Measurements from ENCODE around the gene PARK7. TPM values are rescaled to one million over a fixed set of nuclear protein-coding genes. Genes with fewer than 3 reads are reported as not detected.

PARK7 gene
- total RNA-seq, 1 donor from 2014 or later: 282 TPM

DNA sequence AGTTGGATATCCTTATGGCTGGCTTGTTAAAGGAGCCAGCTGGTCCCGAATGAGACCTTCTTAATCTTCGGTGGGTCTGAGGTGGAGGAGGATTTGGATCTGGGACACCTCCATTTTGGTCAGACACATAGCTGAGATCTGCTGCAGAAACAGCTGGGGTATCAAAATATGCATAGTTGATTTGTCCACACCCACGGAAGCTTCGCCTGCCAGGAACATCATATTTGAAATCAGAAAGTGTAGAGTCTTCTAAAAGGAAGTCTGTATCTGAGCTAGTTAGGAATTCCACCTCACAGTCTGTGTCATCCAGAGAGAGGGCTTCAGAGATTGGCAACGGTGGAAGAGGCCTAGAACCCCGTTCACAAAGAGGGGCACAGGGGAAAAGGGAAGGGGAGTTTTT is 52.3 kb downstream of the PARK7 start:
- DNase-seq (ENCODE audit: low read depth): no peak
- no peak overlapping the region for H3K4me3 ChIP-seq (ENCODE audit: low read depth, low read length)
- TF ChIP-seq, protein P1, sequence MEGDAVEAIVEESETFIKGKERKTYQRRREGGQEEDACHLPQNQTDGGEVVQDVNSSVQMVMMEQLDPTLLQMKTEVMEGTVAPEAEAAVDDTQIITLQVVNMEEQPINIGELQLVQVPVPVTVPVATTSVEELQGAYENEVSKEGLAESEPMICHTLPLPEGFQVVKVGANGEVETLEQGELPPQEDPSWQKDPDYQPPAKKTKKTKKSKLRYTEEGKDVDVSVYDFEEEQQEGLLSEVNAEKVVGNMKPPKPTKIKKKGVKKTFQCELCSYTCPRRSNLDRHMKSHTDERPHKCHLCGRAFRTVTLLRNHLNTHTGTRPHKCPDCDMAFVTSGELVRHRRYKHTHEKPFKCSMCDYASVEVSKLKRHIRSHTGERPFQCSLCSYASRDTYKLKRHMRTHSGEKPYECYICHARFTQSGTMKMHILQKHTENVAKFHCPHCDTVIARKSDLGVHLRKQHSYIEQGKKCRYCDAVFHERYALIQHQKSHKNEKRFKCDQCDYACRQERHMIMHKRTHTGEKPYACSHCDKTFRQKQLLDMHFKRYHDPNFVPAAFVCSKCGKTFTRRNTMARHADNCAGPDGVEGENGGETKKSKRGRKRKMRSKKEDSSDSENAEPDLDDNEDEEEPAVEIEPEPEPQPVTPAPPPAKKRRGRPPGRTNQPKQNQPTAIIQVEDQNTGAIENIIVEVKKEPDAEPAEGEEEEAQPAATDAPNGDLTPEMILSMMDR (conservative IDR thresholded peaks at IDR 0.05; ENCODE audit: low read depth, low read length): no peak

- no peak overlapping the region for H3K4me3 ChIP-seq (ENCODE audit: low read depth, low read length)
- TF ChIP-seq, protein P1 (conservative IDR thresholded peaks at IDR 0.05; ENCODE audit: low read depth, low read length): no peak
- DNase-seq (ENCODE audit: low read depth): no peak
These were observed 53.0 kb downstream of the PARK7 start for GRCh38 chr1:8014381-8014988.

DNA sequence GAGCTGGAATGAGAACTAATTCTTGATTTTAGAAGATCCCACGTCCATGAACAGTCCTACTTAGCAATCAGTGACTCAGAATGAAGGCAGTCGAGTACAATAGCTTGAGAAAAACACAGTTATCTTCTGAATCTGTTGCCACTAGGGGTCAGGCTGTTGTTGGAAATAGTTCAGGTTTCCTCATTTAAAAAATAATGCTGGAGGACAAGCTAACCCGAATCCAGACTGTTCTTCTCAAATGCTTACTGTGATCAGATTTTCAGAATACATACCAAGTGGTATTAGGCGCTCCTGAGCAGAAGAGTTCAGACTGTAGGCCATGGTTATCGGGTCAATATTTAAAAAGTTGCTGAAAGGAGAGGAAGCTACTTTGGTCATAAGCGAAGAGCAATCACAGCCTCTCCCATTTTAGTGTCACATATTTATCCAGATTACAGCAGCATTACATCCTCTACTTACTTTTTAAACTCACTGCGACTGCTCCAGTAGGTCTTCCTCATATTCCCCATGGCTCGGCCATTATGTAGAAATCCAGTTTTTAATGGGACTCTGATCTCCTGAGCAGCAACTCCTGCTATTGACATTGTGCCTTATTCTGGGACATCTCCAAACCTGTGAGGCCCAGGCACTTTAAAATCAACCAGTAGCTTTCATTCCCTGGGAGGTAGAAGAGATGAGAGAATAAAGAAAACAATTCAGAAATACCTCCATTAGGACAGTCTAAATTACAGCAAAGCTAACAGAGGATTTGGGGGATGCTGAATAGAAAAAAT is 53.7 kb downstream of the PARK7 start:
- TF ChIP-seq, protein P1 (conservative IDR thresholded peaks at IDR 0.05; ENCODE audit: low read depth, low read length): peak; percentile 66
- no peak overlapping the region for H3K4me3 ChIP-seq (ENCODE audit: low read depth, low read length)
- DNase-seq (ENCODE audit: low read depth): peak; percentile 59

DNA sequence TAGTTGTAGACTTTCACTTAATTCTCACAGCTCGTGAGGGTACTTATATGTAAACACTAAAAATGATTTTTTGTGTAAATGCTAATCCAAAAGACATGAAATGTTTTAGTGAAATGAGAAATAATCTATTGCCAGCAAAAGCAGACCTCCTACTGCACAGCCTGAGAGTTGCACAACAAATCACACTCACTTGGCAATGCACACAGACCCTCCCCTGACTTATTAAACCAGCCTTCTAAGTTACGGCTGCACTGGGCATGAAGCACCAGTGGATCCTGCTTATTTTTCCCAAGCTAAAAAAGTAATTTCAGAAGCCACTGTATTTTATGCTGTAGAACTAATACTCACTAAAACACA is 54.3 kb downstream of the PARK7 start:
- no peak overlapping the region for H3K4me3 ChIP-seq (ENCODE audit: low read depth, low read length)
- DNase-seq (ENCODE audit: low read depth): no peak
- TF ChIP-seq, protein P1 (conservative IDR thresholded peaks at IDR 0.05; ENCODE audit: low read depth, low read length): no peak

DNA sequence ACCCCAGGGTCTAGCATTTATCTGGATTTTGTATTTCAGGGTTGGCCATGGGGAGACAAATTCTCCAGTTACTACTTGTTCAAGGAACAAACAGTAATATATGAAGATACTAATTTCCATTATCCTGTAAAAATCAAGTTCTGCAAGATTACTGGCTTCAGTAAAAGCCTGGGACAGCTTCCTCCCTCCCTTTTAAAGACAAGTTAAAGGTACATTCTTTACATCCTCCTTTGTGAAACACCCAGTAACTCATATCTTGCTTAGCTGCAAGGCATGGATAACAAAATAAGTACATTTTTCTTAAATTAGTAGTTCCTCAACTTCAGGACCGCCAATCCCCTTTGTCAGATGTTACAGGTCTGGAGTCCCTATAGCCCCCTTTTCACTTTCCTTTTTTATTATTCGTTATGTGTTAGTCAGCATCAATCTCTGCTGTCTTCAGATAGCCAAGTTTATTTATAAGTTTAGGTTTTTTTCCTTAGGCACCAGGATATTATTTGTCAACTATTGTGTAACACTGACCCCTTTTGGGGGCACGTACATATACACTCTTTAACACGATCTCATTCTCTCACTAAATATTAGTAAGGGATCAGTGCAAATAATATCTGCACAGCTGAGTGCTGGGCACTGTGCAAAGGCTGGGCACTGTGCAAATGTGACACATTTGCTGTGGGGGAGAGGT is 54.8 kb downstream of the PARK7 start:
- DNase-seq (ENCODE audit: low read depth): no peak
- TF ChIP-seq, protein P1 (conservative IDR thresholded peaks at IDR 0.05; ENCODE audit: low read depth, low read length): no peak
- no peak overlapping the region for H3K4me3 ChIP-seq (ENCODE audit: low read depth, low read length)

DNA sequence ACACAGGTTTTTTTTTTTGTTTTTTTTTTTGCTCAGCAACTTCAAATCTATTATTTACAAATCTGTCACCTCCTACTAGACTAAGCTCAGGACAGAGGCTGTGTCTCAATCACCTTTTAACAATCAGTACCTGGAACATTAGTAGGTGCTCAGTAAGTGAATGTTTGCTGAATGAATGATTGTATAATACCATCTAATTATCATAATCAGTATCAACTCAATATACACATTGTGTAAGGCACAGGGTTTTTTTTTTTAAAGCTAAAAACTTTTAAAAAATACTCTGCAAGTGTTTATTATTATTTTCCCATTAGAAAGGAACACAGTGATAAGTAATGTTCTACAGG is 55.4 kb downstream of the PARK7 start:
- H3K4me3 ChIP-seq (ENCODE audit: low read depth, low read length): no peak overlapping the region
- no peak for DNase-seq (ENCODE audit: low read depth)

More for the DNA sequence above, 55.4 kb downstream of the PARK7 start:
- TF ChIP-seq, protein P1 (conservative IDR thresholded peaks at IDR 0.05; ENCODE audit: low read depth, low read length): no peak
